Activated naive CD4-positive, alpha-beta T cell (primary cell): ENCODE measurements around the gene MYO10.

Experiments used
- DNase-seq, 4 experiments: peaks; one replicate each; lab custom pipeline; 2025; lab: John Stamatoyannopoulos, UW

MYO10 gene

DNA sequence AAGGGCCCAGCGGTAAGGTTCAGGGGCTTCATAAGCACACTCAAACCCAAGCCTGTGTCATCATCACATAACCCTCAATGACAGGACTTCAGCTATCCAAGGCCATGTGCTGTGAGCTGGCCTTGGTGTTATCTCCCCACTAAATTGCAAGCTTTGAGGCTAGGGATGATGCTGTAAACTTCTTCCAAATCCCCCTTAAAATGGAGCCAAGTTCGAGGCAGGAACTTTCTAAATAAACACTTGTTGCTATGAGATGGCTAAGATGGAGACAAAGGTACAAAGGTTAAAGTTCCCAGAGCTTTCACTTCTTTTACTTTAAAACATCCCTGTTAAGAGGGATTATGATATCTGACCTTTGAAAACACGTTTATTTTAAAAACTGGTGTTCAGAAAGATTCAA, 123.6 kb downstream of the MYO10 start:
- DNase-seq = no peak

DNA sequence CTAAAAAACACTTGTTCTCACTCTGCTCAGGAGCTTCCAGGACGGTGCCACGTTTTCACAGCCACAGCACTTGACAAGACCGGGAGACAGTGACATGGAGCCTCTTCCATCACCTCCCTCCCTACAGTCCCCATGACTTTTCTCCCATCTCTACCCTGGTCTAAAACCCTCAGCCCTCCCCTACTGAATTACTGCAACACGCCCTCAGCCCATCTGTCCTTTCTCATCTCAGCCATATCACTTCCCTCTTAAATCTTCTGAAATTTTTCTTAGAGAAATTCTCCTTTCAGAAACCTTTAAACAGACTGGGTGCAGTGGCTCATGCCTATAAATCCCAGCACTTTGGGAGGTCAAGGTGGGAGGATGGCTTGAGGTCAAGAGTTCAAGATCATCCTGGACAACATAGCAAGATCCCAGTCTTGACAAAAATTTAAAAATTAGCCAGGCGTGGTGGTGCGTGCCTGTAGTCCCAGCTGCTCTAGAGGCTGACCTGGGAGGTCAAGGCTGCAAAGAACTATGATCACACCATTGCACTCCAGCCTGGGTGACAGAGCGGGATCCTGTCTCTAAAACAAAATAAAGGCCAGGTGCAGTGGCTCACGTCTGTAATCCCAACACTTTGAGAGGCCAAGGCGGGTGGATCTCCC, 125.8 kb downstream of the MYO10 start:
- DNase-seq = no peak

DNA sequence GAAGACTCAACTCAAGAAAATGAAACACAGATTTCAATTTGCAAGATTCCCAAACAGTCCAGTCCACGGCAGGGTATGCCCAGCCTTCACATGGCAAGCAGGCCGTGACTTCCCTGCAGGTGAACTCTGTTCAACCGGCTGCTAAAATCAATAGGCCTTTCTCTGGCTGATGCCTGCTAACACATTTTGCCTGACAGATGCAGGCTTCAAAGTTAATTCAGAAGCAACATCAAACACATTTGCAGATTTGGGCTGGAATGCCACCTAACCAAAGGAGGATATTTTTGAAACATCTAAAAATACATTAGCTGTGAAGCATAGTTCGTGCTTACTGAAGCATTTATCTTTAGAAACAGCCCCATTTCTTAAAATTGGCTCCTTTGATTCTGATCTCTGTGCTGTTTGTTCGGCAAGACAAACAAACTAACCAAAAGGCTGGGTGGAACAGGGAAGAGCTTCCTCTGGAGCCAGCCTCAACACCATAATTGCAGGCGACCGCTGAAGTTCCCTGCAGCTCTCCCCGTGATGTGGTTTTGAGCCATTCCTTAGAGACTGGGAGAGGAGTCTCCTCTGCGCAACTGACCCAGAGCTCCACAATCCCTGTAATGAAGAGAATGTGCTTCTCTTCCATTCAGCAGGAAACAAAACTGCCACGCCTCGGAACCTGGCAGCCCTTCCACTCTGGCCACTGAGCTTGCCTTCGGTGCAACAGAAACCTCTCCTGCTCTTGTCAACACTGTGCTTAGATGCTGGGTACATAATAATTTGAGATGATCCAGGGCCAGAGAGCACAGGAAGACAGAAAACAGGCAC, 126.5 kb downstream of the MYO10 start:
- no peak for DNase-seq

DNA sequence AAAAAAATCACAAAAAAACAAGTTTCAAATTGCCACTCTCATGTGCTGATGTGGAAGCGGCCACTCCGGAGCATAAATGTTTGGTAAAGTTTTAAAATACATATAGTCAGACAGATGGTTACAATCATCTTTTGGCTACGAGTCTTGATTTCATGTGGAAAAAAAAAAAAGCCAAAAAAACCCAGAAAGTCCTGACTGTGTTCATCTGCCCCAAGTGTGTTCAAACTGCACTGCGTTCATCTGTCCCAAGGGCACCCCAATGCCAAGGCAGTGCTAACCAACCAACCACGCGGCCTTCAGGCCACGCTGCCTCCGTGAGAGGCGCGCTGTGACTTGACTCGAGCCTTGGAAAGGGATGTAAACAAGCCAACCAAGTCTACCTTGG, 127.1 kb downstream of the MYO10 start:
- DNase-seq = no peak

DNA sequence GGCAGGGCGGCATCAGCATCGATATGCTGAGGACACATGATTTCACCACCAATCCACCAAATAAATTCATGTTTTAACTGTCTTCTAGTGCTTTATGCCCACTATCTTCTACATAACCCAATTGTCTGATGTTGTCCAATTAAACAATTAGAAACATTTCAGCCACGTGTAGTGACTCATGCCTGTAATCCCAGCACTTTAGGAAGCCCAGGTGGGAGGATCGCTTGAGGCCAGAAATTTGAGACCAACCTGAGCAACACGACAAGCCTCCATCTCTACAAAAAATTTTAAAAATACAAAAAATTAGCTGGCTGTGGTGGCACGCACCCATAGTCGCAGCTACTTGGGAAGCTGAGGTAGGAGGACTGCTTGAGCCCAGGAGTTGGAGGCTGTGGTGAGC, 128.1 kb downstream of the MYO10 start:
- DNase-seq = no peak

DNA sequence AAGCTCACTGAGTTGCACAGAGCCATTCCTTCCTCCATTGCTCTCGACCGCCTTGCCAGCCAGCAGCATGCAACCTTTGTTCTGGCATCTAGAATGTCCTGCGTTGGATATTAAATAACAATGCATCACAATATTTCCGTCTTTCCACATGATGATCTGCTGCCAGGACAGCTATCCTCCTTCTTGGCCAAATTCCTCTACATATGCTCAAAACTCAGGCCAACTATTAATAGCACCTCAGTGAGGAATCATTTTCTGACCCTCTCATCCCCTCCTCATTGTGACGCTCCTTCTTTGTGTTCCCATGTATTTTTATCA, 128.6 kb downstream of the MYO10 start:
- no peak for DNase-seq

DNA sequence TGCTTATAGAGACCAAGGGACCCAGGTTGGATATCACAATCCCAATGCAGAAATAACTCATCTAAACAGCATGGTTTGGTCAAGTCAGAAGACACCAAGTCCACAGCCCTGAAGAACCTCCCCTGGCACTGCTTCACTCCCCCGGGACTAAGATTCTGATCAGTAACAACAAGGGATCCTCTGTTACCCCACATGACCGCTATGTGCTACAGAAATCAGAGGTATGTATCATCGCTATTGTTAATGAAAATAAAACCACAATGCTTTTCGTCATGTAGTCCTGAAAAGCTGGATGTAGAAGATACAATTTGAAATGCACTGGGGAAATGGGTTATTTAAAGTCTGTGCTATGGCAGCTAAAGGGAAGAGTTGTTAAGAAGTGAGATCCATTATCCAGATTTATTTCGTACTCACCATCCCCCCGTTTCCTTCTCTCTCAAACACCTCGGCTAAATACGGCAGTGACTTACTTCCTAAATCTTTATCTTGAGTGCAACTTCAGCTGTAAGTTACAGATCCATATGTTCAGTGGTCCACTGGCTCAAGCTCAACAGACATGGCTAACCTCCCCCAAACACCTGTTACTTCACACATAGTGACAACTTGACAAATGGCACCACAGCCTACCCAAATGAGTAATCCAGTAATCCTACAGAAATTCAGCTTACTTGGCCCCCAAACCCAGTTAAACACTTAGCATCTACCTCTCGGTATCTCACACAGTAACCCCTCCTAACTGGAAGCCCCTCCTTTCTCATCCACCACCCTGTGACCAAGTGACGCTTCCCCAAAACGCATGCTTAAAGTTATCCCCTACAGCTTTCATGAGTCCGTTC, 129.2 kb downstream of the MYO10 start:
- no peak for DNase-seq

DNA sequence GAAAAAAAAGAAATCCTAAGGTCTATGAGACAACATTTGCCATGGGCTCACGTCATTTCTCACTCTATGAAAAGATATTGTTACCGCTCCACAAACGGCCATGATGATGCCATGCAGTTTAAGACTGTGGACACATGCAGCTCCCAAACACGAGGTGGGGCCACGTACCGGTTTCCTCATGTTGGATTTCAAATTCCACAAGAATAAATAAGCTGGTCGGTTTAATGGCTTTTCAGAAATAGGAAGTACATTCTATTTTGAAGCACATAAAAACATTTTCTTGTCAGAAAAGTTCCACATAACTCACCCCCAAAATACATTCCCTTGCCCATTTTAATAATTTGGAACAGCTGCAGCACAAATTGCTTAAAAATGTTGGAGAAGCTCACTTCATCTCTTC, 130.6 kb downstream of the MYO10 start:
- DNase-seq = no peak

DNA sequence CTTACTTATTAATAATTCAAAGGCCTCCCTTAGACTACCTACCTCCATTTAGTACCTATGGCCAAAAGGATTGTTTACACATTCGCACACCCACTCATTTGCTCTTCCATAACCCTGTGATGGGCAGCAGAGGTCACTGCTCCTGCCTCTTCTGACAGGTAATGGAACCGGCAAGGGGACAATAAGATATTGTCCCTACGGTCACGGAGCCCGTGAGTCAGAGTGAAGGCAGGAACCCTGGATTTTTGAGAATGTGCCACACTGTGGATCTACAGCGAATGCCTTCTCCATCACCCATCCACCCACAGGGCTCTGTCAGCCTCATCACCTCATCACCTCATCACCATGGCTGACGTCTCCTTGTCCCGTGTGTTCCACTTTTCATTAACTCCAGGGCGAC, 132.3 kb downstream of the MYO10 start:
- DNase-seq = no peak

DNA sequence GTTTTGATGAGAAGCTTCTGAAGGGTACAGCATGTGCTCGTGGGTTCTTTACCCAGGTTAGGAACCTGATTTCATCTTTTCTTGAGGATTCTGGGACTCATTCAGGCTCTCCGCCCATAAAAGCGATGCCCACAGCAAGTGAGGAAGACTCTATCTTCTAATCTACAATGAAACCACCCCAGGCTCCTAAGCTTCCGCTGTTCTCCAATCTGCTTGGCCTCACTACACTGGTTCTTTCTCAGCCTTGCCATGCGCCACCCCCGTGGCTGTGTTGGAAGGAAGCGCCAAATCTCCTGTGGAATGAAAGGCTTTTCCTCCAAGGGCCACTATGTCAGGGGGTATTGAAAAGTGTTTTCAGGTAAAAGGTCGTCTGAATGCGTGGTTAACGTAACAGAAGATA, 135.6 kb downstream of the MYO10 start:
- no peak for DNase-seq

DNA sequence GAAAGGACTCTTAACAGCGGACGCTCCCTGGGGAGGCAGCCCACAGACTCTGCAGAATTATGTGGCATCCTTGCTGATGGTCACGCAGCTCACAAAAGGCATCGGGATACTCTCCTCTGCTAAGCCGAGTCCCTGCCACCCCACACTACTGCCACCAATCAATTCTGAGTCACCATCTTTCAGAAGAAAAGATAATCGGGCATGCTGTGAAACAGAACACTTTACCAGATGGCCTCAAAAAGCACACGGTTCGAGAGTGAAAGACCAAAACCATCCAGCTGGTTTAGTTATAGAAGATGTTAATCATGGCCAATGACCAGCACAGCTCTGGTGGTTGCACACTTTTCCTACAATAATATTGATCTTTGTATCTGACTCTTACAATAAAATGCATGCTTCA, 136.3 kb downstream of the MYO10 start:
- no peak for DNase-seq

DNA sequence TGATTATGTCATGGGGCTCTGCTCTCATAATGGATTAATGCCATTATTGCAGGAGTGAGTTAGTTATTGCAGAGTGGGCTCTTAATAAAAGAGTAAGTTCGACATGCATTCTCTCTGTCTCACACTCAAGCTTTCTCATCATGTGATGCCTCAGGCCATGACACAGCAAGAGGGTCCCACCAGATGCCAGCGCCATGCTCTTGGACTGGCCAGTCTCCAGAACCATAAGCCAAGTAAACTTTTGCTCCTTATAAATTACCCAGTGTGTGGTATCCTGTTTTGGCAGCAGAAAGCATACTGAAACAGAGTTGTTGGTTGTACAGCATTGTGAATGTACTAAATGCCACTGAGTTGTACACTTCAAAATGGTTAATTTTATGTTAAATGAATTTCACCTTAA, 138.1 kb downstream of the MYO10 start:
- DNase-seq = no peak

DNA sequence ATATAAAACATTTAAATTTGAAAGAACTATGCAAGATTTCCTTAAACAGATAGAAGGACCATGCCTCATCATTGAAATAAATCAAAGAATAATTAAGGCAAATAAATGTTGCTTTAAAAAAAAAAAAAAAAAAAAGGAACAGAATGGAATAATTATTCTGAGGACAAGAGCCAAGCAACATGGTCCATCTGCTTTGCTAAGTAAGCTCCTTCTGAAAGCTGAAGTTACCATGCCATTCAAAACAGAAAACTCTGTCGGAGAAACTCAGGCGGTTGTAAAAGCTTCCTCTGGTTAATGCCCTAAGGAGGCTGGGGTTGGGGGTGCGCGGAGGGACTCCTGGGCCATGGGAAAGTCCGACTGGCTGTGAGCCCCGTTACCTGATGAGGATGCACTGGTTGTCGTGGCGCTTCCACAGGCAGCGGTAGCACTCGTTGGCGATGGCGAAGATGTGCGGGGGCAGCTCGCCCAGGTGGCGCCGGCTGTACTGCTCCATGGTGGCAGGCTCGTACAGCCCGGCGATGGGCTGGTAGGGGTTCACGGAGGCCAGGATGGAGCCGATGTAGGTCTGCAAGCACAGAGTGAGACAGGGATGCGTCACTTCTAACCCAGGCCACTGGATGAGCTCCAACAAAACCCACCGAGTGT, 141.7 kb downstream of the MYO10 start:
- no peak for DNase-seq

DNA sequence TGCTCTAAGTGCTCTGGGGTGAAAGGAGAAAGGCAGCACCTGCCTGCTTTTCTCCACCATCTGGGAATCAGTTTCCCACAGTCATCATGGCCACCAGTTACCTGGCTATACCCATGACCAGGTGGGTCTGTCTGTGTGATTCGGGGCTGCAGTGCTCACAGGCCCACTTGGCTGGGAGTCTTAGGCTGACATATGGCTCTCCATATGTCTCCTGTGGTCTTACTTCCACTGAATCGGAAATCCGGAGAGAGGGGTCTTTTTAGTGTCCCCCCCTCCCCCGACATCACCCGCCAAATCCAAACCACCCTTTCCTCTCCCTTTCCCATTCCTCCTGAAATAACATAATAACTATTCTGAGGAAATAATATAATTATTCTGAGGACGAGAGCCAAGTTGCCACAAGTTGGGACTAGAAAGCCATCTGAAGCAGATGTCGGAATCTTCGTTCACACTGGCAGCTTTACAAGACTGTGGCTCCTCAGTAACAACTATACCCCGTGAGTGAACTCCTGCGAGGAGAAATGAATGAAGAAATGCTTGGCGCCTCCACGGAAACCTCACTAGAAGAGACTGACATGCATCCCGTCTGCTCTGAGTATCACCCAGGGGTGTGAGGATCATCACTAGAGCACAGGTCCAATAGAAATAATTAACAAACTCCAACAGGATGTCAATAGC, 143.4 kb downstream of the MYO10 start:
- DNase-seq = no peak

DNA sequence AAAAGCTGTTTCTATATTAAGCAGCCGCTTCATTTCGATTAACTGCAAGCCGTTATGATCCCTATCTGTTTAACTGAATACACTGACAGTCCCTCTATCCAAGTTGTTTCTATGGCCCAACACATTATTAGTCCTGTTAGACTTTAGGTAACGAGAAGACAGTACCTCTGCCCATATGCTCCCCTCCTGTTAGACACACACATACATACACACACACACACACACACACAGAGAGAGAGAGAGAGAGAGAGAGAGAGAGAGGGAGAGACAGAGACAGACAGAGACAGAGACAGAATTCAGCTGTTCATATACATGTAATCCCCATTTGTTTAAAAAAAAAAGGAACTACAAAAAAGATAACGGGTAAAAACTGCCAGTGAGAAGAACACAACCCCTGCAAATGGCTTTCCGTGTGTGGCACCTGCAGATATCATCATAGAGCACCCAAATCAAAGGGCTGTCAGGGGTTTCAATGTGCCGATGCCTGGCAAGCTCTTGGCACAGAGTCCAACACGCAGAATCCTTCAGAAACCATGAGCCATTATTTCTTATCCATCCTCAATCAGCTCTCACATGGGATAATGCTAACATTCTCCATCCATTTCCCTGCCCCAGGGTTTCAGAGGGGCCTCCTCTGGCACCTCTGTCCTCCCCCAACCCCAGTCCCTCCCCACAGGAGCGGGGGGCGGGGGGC, 144.0 kb downstream of the MYO10 start:
- DNase-seq = no peak

DNA sequence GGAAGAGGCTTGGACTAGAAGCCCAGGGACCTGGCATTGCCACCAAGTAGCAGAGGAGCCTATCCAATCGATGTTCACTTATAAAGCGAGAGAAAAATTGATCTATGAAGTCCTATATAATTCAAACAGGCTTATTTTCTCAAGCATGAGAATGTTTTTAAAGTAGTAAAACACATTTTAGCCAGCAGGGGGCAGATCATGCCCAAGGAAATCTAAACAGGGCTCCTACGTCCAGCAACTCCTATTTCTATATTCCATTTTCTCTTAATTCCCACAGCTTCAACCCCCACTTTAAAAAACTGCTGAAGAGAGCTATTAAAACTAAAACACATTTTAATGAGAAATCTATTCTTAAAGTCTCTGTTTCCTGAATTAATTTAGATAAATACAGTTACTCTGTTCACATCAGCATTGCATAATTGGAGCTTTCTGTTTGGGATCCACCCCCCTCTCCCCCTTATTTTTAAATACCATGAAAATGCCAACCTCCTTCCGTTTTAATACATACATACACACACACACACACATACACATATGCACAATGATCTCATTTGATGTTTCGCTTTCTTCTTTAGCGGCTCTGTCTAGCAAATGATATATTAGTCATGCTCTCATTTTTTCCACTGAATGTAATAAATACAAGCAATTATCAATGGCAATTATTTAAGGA, 144.9 kb downstream of the MYO10 start:
- no peak for DNase-seq

DNA sequence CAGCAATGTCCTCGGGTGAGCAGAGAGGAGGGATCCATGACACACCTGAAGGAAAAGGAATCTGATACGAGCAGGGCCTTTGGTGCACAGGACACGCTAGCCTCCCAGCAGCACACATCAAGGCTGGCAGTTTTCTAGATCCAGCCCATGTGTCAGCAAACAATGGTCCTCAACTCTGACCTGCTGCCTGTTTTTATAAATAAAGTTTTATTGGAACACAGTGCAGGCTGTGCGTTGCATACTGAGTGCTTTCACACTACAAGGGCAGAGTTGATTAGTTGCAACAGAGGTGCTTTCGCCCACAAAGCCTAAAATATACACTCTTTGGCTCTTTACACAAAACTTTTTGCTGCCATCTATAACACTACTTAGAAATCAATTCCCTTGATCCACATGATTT, 147.1 kb downstream of the MYO10 start:
- DNase-seq = no peak

DNA sequence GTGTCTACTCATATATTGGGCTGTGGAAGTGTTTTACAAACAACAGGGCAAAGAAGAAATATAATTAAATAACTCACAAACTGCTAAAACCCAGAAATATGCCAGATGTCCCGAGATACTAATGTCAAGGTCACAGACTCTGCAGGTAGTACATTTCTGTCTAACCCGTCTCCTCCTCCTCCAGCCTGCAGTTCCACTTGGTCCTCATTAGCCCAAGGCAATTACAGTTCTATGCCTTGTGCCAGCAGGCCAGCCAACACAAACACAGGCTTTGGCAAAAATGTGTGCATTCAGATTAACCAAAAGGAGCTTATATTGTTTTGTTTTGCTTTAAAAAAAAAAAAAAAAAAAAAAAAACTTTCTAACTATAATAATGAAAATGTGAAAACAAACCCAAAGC, 148.8 kb downstream of the MYO10 start:
- DNase-seq = no peak

DNA sequence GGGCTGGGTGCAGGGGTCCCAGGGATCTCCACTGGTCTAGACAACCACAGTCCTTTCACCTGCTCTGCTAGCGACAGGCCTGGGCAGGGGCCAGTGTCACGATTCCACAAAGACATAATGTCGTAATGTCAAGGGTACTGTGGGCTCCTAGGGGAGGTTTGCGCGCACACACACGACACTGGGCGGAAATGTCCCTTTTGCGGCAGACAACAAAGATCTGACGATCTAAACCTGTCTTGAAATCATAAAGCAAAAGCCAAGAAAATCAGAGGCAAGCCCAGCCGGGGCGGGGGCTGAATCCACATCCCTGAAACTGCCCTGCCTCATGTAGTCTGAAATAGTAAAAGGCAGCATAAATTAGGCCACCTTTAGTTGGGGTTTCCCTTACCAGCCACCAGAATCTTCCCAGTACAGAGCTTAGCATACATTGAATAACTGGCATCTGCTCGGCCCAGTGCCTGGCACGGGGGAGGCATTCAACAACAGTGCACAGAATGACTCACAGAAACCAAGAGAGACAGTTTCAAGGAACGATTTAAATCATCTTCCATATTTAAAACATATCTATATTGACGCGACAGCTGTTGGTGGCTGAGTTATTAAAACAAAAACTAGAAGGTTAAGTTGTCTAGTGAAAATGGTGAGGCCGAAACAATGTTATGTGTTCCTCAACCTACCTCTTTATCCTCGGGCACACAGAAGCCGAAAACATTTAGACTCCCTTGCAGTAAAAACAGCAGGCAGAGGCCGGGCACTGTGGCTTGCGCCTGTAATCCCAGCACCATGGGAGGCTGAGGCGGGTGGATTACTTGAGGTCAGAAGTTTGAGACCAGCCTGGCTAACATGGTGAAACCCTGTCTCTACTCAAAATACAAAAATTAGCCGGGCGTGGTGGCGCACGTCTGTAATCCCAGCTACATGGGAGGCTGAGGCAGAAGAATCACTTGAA, 151.0 kb downstream of the MYO10 start:
- DNase-seq = no peak

DNA sequence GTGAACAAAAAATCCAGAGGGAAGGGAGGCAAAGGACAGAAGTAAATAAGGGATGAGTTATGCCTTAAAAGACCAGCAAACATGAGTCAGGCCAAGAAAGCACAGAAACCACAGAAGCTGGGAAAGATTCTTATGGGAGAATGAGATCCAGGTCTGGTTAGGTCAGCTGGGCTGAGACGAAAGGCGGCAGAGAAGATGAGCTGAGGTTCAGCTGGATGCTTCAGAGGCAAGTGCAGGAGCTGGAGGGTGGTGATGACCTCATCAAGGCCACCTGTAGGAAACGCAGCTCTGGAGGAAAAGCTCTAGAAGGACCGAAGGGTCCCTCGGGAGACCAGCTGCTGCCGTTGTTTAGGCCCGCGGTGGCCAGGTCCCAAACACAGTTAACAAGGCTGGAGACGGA, 152.0 kb downstream of the MYO10 start:
- DNase-seq = no peak
